Body of pancreas (tissue), 4 donors: ENCODE data around the gene LECT2. TPM values are rescaled to one million over a fixed set of nuclear protein-coding genes. Genes with fewer than 3 reads are reported as not detected.

ENCODE experiments used
- ATAC-seq: fragments of 150-250 bp; one replicate; pipeline ENCODE4 v1.9.1; 2016
- DNase-seq, 4 donors: peaks; one replicate each; pipeline ENCODE4 v3.0.0-alpha.2; 2019
- H3K27ac ChIP-seq, 4 donors: fragments of 200-600 bp; sonication (generic); 1 replicate in 3 of 4; 2 replicates in 1 of 4; pipeline versions ENCODE4 v1.5.1 to v1.6.1; 2016 to 2019; ENCODE audit warnings: mild to moderate bottlenecking in 1 of 4, mixed read lengths in 1 of 4, moderate library complexity in 1 of 4
- H3K27me3 ChIP-seq, 2 donors: fragments of 200-600 bp; sonication (generic); one replicate each; pipeline ENCODE4 v1.6.0; 2016; ENCODE audit warnings: mild to moderate bottlenecking in 1 of 2
- H3K36me3 ChIP-seq, 2 donors: fragments of 200-600 bp; sonication (generic); replicated peaks in 1 of 2; 2 replicates each; pipeline ENCODE4 v1.5.1; 2016; ENCODE audit warnings: low read depth in 2 of 2; ENCODE audit not compliant: insufficient read depth in 1 of 2
- H3K4me1 ChIP-seq: fragments of 200-600 bp; sonication (generic); one replicate; pipeline ENCODE4 v1.6.0; 2016
- H3K4me3 ChIP-seq, 2 donors: fragments of 200-600 bp; sonication (generic); 1 replicate in 1 of 2; 2 replicates in 1 of 2; pipeline ENCODE4 v1.5.1; 2016 to 2019
- H3K9me3 ChIP-seq, 3 donors: fragments of 200-600 bp; sonication (generic); 1 replicate in 2 of 3; 2 replicates in 1 of 3; pipeline ENCODE4 v1.5.1; 2016
- POLR2A ChIP-seq, 3 donors: fragments of 450-650 bp; IDR thresholded peaks; one replicate each; pipeline ENCODE4 v1.6.1; 2016; ENCODE audit warnings: antibody characterized with exemption in 3 of 3, mild to moderate bottlenecking in 2 of 3
- WGBS, 2 donors: methylation state at CpG; one replicate each; pipeline ENCODE4 v1.1.5; 2017; 5-methylcytosine and 5-hydroxymethylcytosine counted together
- intact Hi-C: fragments of 100-400 bp; cut with DNase I; formaldehyde crosslinking; loops from one replicate; pipeline ENCODE4 v1.15.1; 2023
- total RNA-seq, 2 donors: library from RNA; depleted of rRNA; stranded (reverse); fragments of >200 nt; gene quantifications; one replicate each; pipeline ENCODE4 v1.1.0, GENCODE V29; 2016
- TF ChIP-seq, protein P1 (sequence below), 7 experiments: fragments of 450-650 bp in 4 of 7; fragments of 200-600 bp in 3 of 7; sonication (generic) in 3 of 7; IDR thresholded peaks; one replicate each; pipeline ENCODE4 v1.5.1; 2016 to 2019; ENCODE audit warnings: antibody characterized with exemption in 7 of 7

LECT2 gene
- total RNA-seq, 2 donors from 2014 or later: not detected

DNA sequence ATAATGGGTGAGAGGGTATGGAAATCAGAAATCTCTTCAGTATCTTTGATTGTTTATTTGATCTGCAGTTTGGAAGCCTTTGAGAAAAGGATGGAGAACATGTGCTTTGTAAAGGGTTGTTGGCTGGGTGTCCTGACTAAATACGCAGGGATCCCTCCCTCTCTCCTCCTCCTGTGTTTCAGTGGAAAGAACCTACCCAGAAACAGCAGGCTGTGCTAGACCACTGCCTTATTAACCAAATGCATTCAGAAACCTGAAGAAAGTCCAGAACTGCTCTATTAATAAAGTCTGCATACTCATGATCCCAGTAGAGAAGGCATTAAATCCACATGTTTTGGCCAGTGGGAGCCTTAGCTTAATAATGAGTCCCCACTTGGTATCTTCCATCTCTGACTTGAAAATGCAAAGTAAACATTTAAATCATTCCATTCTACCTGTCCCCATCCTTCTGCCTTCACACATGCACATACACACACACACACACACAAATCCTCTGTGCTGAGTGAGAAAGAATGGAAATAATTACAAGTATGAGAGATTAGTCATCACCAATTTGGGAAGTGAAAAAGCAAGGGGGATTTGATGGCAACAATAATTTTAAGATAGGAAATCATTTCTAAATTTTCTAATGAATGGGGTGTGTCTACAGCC lies 10.0 kb upstream of the LECT2 start:
- H3K27me3 ChIP-seq: no peaks in the 10 kb centered on the region
- no peaks in the 10 kb centered on the region for H3K9me3 ChIP-seq
- ATAC-seq (no peak), DNase-seq (no peak)
- TF ChIP-seq POLR2A (IDR thresholded peaks at IDR 0.05): no peak
- TF ChIP-seq, protein P1, sequence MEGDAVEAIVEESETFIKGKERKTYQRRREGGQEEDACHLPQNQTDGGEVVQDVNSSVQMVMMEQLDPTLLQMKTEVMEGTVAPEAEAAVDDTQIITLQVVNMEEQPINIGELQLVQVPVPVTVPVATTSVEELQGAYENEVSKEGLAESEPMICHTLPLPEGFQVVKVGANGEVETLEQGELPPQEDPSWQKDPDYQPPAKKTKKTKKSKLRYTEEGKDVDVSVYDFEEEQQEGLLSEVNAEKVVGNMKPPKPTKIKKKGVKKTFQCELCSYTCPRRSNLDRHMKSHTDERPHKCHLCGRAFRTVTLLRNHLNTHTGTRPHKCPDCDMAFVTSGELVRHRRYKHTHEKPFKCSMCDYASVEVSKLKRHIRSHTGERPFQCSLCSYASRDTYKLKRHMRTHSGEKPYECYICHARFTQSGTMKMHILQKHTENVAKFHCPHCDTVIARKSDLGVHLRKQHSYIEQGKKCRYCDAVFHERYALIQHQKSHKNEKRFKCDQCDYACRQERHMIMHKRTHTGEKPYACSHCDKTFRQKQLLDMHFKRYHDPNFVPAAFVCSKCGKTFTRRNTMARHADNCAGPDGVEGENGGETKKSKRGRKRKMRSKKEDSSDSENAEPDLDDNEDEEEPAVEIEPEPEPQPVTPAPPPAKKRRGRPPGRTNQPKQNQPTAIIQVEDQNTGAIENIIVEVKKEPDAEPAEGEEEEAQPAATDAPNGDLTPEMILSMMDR (IDR thresholded peaks at IDR 0.05): no peak
- no peak overlapping the region for H3K4me3 ChIP-seq
- no peaks in the 10 kb centered on the region for H3K4me1 ChIP-seq
- WGBS, 2 donors: 50 to 71% methylated on average over 1 of the region's 1 CpG
- H3K36me3 ChIP-seq: no peaks in the 10 kb centered on the region
- no peak overlapping the region for H3K27ac ChIP-seq
- intact Hi-C loops: no loop called here

DNA sequence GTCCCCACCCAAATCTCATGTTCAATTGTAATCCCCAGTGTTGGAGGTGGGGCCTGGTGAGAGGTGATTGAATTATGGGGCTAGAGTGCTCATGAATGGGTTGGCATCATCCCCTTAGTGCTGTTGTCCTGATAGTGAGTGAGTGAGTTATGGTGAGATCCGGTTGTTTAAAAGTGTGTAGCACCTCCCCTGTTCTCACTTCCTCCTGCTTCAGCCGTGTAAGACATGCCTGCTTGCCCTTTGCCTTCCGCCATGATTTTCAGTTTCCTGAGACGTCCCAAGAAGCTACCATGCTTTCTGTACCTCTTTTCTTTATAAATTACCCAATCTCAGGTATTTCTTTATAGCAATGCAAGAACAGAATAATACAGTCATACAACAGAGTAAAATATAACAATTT lies 742 bp upstream of the LECT2 start:
- 78% methylated on average over 4 of the region's 4 CpGs for WGBS, 2 donors
- intact Hi-C loops: no loop called here
- no peak for ATAC-seq

DNA sequence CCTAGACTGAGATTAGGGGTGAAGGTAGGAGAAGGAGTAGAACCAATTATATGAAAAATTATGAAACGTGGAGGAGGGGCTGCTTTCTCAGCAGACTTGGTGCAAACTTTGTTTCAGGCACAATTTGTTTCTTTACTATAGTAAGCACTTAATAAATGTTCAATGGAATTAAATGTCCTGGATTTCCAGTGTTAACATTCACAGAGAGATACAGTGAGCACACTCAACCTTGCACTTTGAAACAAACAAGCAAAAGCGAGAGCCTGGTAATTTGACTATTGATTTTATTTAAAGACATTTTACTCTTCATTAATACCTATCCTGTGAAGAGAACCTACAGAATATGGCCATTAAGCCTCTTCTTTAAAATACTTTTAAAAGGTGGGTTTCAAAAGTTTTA lies 933 bp downstream of the LECT2 start:
- intact Hi-C loops: no loop called here
- H3K9me3 ChIP-seq: no peaks in the 10 kb centered on the region
- no peak overlapping the region for H3K4me3 ChIP-seq

More for the DNA sequence above, 742 bp upstream of the LECT2 start:
- TF ChIP-seq, protein P1 (IDR thresholded peaks at IDR 0.05): no peak
- TF ChIP-seq POLR2A (IDR thresholded peaks at IDR 0.05): no peak
- Histone ChIP-seq H3K27me3 (peaks cover 0 to 4% of the 10 kb centered on the region in 2 donors), H3K27ac (no peak overlapping the region), H3K9me3 (no peaks in the 10 kb centered on the region), H3K4me1 (no peaks in the 10 kb centered on the region), H3K4me3 (no peak overlapping the region), H3K36me3 (no peaks in the 10 kb centered on the region)
- no peak for DNase-seq

DNA sequence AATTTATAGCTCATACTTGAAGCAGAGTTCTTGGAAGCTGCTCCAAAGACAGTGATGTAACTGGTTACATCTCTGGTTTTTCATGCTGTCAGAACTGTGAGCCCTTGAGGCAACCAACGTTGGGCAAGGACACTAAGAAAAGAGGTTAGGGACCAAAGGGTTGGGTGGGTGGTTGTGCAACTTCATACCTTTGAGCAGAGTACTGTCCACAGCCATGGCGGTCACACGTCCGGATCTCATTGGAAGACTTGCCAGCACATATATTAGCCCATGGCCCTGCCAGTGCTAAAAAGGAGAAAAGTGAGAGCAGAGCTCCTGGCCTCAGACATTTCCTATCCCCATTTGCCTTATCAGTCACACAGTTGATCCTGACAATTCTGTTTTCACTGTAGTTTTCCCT lies 2.1 kb downstream of the LECT2 start:
- intact Hi-C loops: no loop called here
- no peak for ATAC-seq

More for the DNA sequence above, 933 bp downstream of the LECT2 start:
- no peaks in the 10 kb centered on the region for H3K4me1 ChIP-seq
- WGBS, 2 donors: 42 to 43% methylated on average over 2 of the region's 2 CpGs
- H3K27me3 ChIP-seq: peaks cover 0 to 4% of the 10 kb centered on the region in 2 donors
- no peaks in the 10 kb centered on the region for H3K36me3 ChIP-seq
- no peak overlapping the region for H3K27ac ChIP-seq
- TF ChIP-seq, protein P1 (IDR thresholded peaks at IDR 0.05): no peak
- no peak for TF ChIP-seq POLR2A (IDR thresholded peaks at IDR 0.05)
- DNase-seq (no peak), ATAC-seq (no peak)

More for the DNA sequence above, 2.1 kb downstream of the LECT2 start:
- Histone ChIP-seq H3K27ac (no peak overlapping the region), H3K4me3 (no peak overlapping the region), H3K27me3 (peaks cover 0 to 4% of the 10 kb centered on the region in 2 donors), H3K9me3 (no peaks in the 10 kb centered on the region), H3K36me3 (no peaks in the 10 kb centered on the region), H3K4me1 (no peaks in the 10 kb centered on the region)
- 68 to 74% methylated on average over 4 of the region's 4 CpGs for WGBS, 2 donors
- DNase-seq: no peak
- TF ChIP-seq, protein P1 (IDR thresholded peaks at IDR 0.05): no peak
- no peak for TF ChIP-seq POLR2A (IDR thresholded peaks at IDR 0.05)
